Chondrocyte (in vitro differentiated cells): ENCODE measurements around the gene PTPN23. TPM values are rescaled to one million over a fixed set of nuclear protein-coding genes. Genes with fewer than 3 reads are reported as not detected.

Experiments used
- DNase-seq: peaks from one replicate; pipeline ENCODE4 v3.0.0; 2021; ENCODE audit warnings: mixed read lengths, low spot score
- H3K27ac Mint-ChIP-seq: one replicate; pipeline ENCODE4 v1.8.0; 2021; ENCODE audit warnings: mild to moderate bottlenecking, moderate library complexity, mixed read lengths; ENCODE audit not compliant: unreplicated experiment
- H3K27me3 Mint-ChIP-seq: 2 replicates; pipeline ENCODE4 v1.8.0; 2021; ENCODE audit warnings: low read depth, mixed read lengths
- H3K36me3 Mint-ChIP-seq: 2 replicates; pipeline ENCODE4 v1.8.0; 2021; ENCODE audit warnings: low read depth, mixed read lengths
- H3K4me1 Mint-ChIP-seq: 2 replicates; pipeline ENCODE4 v1.8.0; 2021; ENCODE audit warnings: low read depth, mild to moderate bottlenecking, mixed read lengths
- H3K4me3 Mint-ChIP-seq: one replicate; pipeline ENCODE4 v1.8.0; 2021; ENCODE audit warnings: mild to moderate bottlenecking, moderate library complexity, mixed read lengths; ENCODE audit not compliant: unreplicated experiment
- H3K9me3 Mint-ChIP-seq: 2 replicates; pipeline ENCODE4 v1.8.0; 2021; ENCODE audit warnings: low read depth, mixed read lengths
- CTCF ChIP-seq: fragments of 200-600 bp; sonication (generic); IDR thresholded peaks from 2 replicates; pipeline ENCODE4 v1.5.0; 2021; ENCODE audit warnings: antibody characterized with exemption, mild to moderate bottlenecking, moderate library complexity
- long read RNA-seq: library from polyadenylated mRNA; stranded (forward); transcript quantifications from one replicate; pipeline ENCODE4 v2.0.0, GENCODE V29; 2021
- total RNA-seq: library from RNA; stranded (reverse); gene quantifications from 3 replicates; pipeline ENCODE4 v1.2.1, GENCODE V29; 2021

Gene PTPN23, protein sequence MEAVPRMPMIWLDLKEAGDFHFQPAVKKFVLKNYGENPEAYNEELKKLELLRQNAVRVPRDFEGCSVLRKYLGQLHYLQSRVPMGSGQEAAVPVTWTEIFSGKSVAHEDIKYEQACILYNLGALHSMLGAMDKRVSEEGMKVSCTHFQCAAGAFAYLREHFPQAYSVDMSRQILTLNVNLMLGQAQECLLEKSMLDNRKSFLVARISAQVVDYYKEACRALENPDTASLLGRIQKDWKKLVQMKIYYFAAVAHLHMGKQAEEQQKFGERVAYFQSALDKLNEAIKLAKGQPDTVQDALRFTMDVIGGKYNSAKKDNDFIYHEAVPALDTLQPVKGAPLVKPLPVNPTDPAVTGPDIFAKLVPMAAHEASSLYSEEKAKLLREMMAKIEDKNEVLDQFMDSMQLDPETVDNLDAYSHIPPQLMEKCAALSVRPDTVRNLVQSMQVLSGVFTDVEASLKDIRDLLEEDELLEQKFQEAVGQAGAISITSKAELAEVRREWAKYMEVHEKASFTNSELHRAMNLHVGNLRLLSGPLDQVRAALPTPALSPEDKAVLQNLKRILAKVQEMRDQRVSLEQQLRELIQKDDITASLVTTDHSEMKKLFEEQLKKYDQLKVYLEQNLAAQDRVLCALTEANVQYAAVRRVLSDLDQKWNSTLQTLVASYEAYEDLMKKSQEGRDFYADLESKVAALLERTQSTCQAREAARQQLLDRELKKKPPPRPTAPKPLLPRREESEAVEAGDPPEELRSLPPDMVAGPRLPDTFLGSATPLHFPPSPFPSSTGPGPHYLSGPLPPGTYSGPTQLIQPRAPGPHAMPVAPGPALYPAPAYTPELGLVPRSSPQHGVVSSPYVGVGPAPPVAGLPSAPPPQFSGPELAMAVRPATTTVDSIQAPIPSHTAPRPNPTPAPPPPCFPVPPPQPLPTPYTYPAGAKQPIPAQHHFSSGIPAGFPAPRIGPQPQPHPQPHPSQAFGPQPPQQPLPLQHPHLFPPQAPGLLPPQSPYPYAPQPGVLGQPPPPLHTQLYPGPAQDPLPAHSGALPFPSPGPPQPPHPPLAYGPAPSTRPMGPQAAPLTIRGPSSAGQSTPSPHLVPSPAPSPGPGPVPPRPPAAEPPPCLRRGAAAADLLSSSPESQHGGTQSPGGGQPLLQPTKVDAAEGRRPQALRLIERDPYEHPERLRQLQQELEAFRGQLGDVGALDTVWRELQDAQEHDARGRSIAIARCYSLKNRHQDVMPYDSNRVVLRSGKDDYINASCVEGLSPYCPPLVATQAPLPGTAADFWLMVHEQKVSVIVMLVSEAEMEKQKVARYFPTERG (N-terminal part only)
- total RNA-seq, result 43.5 to 49.5 TPM (median 47.8 TPM) in 3 replicates
- long read RNA-seq, partial matches to known transcripts, result 12 of 17 reads
- long read RNA-seq, other reads (novel, unspliced or antisense), result 5 of 17 reads

- TF ChIP-seq CTCF, result no peak
- peaks cover 4% of the 10 kb centered on the region for H3K36me3 Mint-ChIP-seq
- no peaks in the 10 kb centered on the region for H3K27me3 Mint-ChIP-seq
- H3K4me1 Mint-ChIP-seq, result peaks cover 38% of the 10 kb centered on the region
- DNase-seq, result peak; percentile 99
- H3K9me3 Mint-ChIP-seq, result no peaks in the 10 kb centered on the region
- H3K4me3 Mint-ChIP-seq, result peak within 1 kb of the TSS; percentile 100
- H3K27ac Mint-ChIP-seq, result peak within 1 kb of the TSS; percentile 99
Observed at GRCh38 chr3:47380601-47381316, at the start of gene PTPN23. Gene PTPN23, plus strand, starts transcription at chr3:47381021. Its CDS starts 76 bp downstream, at chr3:47381097.

GRCh38 chr3:47333907-47334306 lies 46.9 kb upstream of the PTPN23 start:
- no peak for DNase-seq
- H3K4me1 Mint-ChIP-seq, result no peaks in the 10 kb centered on the region
- H3K36me3 Mint-ChIP-seq, result peaks cover 40% of the 10 kb centered on the region
- H3K9me3 Mint-ChIP-seq, result no peaks in the 10 kb centered on the region
- no peak overlapping the region for H3K27ac Mint-ChIP-seq
- no peak for TF ChIP-seq CTCF
- H3K4me3 Mint-ChIP-seq, result no peak overlapping the region
- no peaks in the 10 kb centered on the region for H3K27me3 Mint-ChIP-seq

- no peak for DNase-seq
- Mint-ChIP-seq H3K27me3 (no peaks in the 10 kb centered on the region), H3K9me3 (no peaks in the 10 kb centered on the region), H3K4me3 (no peak overlapping the region), H3K36me3 (peaks cover 39% of the 10 kb centered on the region), H3K27ac (no peak overlapping the region), H3K4me1 (no peaks in the 10 kb centered on the region)
- TF ChIP-seq CTCF, result no peak
Observed at GRCh38 chr3:47337656-47338055, 43.2 kb upstream of the PTPN23 start.

- no peak for DNase-seq
- H3K4me1 Mint-ChIP-seq, result no peaks in the 10 kb centered on the region
- H3K36me3 Mint-ChIP-seq, result peaks cover 43% of the 10 kb centered on the region
- H3K27ac Mint-ChIP-seq, result no peak overlapping the region
- no peak overlapping the region for H3K4me3 Mint-ChIP-seq
- no peaks in the 10 kb centered on the region for H3K27me3 Mint-ChIP-seq
- no peak for TF ChIP-seq CTCF
- no peaks in the 10 kb centered on the region for H3K9me3 Mint-ChIP-seq
Observed at GRCh38 chr3:47339951-47340350, 40.9 kb upstream of the PTPN23 start.
